ENCODE measurements around the gene PLXNA2. TPM values are rescaled to one million over a fixed set of nuclear protein-coding genes. Genes with fewer than 3 reads are reported as not detected.

Gene PLXNA2
- total RNA-seq, 2 donors from 2014 or later, result 7.3 to 8.9 TPM

DNA sequence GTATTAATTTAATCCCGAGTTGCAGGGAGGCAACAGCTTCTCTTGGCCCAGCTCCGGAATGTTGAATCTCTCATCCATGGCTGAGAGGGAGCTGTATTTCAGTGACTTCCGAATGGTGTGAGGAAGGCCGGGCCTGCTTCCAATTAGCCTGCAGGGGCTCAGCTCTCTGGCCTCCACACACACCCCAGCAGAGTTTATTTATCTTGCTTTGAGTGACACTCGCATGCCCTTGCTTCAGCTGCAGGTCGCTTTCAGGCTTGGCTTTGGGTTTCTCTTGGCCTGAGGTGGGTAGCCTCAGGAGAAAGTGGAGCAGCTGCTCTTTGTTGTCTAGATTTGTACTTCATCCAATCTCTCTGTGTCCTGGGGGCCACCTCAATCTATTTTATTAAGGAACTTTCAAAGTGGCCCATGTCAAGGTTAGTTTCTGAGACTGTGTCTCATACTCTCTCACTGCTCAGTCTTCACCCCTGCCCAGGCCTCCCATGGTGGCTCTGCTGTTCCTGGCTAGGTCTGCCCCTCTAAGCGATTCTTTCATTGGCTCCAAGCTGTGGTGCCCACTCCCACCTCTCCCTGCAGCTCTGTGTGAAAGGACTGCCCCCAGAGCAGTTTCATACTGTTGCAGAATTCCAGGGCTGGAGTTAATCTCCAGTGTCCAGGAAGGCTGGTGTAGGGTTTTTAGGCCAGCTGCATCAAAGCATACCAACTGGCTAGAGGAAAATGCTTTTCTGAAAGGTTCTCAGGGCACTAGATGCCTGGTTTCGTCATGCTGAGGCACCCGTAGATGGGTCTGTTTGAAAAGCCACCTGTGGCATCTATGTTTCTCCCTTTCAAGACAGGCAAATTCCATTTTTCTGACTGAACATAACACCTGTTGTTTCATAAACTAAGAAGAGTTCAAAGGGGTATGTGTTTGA, 153.5 kb downstream of the PLXNA2 start:
- Histone ChIP-seq H3K9me3 (no peaks in the 10 kb centered on the region), H3K27ac (no peak overlapping the region), H3K4me3 (no peak overlapping the region), H3K36me3 (no peaks in the 10 kb centered on the region), H3K4me1 (replicated peaks) (no peaks in the 10 kb centered on the region), H3K27me3 (replicated peaks; ENCODE audit: insufficient read depth) (no peaks in the 10 kb centered on the region)
- intact Hi-C loops (cut with DNase I), result loop anchor here (5.0 kb wide), 1 partner anchor 58 kb away; no protein-coding TSS in a partner anchor
- TF ChIP-seq POLR2A (IDR thresholded peaks at IDR 0.05), result no peak
- TF ChIP-seq, protein P1, sequence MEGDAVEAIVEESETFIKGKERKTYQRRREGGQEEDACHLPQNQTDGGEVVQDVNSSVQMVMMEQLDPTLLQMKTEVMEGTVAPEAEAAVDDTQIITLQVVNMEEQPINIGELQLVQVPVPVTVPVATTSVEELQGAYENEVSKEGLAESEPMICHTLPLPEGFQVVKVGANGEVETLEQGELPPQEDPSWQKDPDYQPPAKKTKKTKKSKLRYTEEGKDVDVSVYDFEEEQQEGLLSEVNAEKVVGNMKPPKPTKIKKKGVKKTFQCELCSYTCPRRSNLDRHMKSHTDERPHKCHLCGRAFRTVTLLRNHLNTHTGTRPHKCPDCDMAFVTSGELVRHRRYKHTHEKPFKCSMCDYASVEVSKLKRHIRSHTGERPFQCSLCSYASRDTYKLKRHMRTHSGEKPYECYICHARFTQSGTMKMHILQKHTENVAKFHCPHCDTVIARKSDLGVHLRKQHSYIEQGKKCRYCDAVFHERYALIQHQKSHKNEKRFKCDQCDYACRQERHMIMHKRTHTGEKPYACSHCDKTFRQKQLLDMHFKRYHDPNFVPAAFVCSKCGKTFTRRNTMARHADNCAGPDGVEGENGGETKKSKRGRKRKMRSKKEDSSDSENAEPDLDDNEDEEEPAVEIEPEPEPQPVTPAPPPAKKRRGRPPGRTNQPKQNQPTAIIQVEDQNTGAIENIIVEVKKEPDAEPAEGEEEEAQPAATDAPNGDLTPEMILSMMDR (IDR thresholded peaks at IDR 0.05), result no peak
- TF ChIP-seq POLR2AphosphoS5 (IDR thresholded peaks at IDR 0.05), result no peak
- whole genome bisulfite sequencing, result 54% methylated on average over 9 of the region's 9 CpGs
- DNase-seq (ENCODE audit: low spot score), result no peak

DNA sequence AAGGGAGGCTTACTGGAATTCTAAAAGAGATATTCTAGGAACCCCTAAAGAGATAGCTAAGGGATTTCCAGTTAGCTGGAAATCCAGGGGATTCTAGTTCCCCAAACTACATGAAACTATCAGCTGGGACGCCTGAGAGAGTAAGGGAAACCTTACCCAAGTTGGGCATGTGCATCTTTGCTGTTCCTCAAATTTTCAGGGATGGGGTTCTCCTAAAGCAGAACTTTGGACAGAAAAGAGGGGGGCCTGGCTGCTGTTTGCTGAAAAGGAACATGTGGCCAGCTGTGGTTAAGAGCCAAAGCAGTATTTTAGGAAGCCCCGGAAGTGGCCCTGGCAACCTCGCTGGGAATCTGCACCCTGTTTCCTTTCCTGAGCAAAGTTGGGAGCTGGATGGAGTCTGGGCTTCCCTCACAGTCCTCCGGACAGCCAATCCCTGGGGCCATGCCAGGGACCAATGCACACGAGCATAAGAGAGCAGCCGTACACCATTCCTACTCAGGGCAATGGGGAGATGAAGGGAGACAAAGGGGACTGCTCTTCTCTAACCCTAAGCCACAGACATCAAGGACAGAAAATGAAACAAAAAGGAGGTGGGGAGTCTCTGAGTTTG, 154.3 kb downstream of the PLXNA2 start:
- intact Hi-C loops (cut with DNase I), result loop anchor here (5.0 kb wide), 1 partner anchor 58 kb away; no protein-coding TSS in a partner anchor
- Histone ChIP-seq H3K9me3 (no peaks in the 10 kb centered on the region), H3K4me3 (no peak overlapping the region), H3K36me3 (no peaks in the 10 kb centered on the region), H3K4me1 (replicated peaks) (no peaks in the 10 kb centered on the region), H3K27ac (no peak overlapping the region), H3K27me3 (replicated peaks; ENCODE audit: insufficient read depth) (no peaks in the 10 kb centered on the region)
- WGBS, result 49% methylated on average over 6 of the region's 6 CpGs
- DNase-seq (ENCODE audit: low spot score), result no peak
- TF ChIP-seq POLR2AphosphoS5 (IDR thresholded peaks at IDR 0.05), result no peak
- TF ChIP-seq POLR2A (IDR thresholded peaks at IDR 0.05), result no peak
- TF ChIP-seq, protein P1 (IDR thresholded peaks at IDR 0.05), result no peak

DNA sequence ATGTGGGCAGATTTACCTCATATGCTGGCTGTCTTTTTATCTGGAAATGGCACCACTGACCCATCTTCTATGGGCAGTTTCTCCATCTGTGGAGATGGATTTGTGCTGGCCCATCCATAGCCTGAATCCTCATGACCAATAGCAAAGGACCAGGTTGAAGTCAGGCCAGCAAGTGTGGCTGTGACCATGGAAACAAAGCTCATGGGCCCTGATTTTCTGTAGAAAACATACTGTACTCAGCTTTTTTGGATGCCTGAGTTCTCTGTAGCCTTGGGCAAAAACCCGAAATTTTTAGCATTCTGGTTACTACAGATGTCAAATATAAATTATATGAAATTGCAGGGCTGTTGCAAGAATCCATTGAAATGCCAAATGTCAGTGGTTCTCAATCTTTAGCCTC, 155.0 kb downstream of the PLXNA2 start:
- TF ChIP-seq POLR2AphosphoS5 (IDR thresholded peaks at IDR 0.05) (no peak), POLR2A (IDR thresholded peaks at IDR 0.05) (no peak)
- TF ChIP-seq, protein P1 (IDR thresholded peaks at IDR 0.05), result no peak
- H3K27me3 ChIP-seq (replicated peaks; ENCODE audit: insufficient read depth), result no peaks in the 10 kb centered on the region
- 85% methylated on average over 1 of the region's 1 CpG for WGBS
- H3K4me1 ChIP-seq (replicated peaks), result no peaks in the 10 kb centered on the region
- H3K27ac ChIP-seq, result no peak overlapping the region
- intact Hi-C loops (cut with DNase I), result no loop called here
- H3K4me3 ChIP-seq, result no peak overlapping the region
- DNase-seq (ENCODE audit: low spot score), result no peak
- H3K9me3 ChIP-seq, result no peaks in the 10 kb centered on the region
- no peaks in the 10 kb centered on the region for H3K36me3 ChIP-seq

DNA sequence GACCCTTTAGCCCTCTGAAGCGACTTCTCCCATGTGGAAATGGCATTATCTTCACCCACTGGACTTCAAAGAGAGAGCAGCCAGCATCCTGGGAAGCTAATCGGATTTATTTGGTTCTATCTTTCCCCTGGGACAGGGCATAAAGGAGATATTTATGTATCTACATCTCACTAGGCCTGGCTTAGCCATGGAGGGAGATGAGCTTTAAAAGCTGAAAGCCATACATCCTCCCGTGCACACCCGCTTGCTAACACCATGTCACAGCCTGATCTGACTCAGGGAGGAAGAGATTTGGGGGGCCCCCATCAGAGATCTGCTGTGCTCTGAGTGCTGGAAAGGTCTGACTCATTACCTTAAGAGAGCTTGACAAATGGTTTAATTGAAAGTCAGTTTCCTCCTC, 155.9 kb downstream of the PLXNA2 start:
- Histone ChIP-seq H3K27ac (no peak overlapping the region), H3K27me3 (replicated peaks; ENCODE audit: insufficient read depth) (no peaks in the 10 kb centered on the region), H3K9me3 (no peaks in the 10 kb centered on the region), H3K36me3 (no peaks in the 10 kb centered on the region), H3K4me1 (replicated peaks) (no peaks in the 10 kb centered on the region), H3K4me3 (no peak overlapping the region)
- WGBS, result 94% methylated on average over 4 of the region's 4 CpGs
- intact Hi-C loops (cut with DNase I), result no loop called here
- no peak for DNase-seq (ENCODE audit: low spot score)
- TF ChIP-seq POLR2AphosphoS5 (IDR thresholded peaks at IDR 0.05) (no peak), POLR2A (IDR thresholded peaks at IDR 0.05) (no peak)
- TF ChIP-seq, protein P1 (IDR thresholded peaks at IDR 0.05), result no peak
